HG02678 (cell line): ENCODE data around the gene SPINT2.
"Not testable (repeated sequence)": the region's sequence is repeated elsewhere in the genome, so short reads cannot be mapped to it uniquely, and the experiment has no call there.

Source experiments
- ATAC-seq: cut with Tn5 transposase; IDR thresholded peaks from one replicate; pipeline ENCODE4 v1.9.1; 2021; ENCODE audit warnings: mild to moderate bottlenecking, moderate library complexity; ENCODE audit not compliant: unreplicated experiment

Gene SPINT2

DNA sequence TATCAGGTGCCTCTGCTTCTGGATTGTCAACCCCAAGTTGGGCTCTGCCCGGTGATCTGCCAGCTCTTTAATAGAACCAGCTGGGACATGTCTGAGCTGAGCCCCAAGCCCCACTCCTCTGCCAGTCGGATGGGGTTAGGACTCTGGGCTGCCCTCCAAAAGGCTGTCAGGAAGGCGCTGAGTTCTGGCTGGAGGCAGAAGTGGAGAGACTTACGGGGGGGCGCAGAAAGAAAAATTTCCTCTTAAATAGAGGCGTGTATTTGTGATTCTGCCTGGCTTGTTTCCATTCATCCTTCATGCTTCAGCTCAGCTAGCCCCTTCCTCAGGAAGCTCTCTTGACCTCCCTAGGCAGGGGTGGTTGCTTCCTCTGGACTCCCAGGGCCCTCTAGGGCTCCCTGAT lies 54.3 kb downstream of the SPINT2 start:
- no peak for ATAC-seq

DNA sequence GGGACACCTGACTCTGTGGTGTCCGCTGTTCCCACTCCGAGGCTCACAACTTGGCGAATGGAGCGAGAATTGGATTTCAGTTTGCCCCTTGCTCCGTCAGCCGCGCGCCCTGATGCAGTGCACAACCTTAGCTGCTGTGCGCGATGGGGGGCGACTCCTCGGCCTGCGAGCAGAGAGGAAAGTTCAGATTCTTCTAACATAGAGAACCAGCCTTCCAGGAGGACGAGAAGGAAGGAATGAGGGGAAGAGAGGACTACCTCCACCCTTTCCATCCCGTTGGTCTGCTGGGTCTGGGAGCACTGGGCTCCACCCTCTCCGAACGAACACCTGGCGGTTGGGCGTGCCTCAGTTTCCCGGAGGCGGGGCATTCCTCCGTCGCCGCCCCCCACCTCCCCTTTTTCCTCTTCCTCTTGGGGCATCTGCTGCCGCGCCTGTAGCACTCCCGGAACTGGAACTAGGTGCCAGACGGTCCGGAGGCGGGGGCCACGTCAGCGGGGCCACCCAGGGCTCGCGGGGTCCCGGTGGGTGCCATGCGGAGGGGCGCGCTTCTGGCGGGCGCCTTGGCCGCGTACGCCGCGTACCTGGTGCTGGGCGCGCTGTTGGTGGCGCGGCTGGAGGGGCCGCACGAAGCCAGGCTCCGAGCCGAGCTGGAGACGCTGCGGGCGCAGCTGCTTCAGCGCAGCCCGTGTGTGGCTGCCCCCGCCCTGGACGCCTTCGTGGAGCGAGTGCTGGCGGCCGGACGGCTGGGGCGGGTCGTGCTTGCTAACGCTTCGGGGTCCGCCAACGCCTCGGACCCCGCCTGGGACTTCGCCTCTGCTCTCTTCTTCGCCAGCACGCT lies 55.3 kb downstream of the SPINT2 start, which contains the start of gene KCNK6:
Gene KCNK6 (plus strand): TSS at position 425 of the 838 bp plus-strand sequence. CDS start 106 bp downstream, at position 531.
- ATAC-seq, result no peak

GRCh38 chr19:38320969-38321339 lies 56.6 kb downstream of the SPINT2 start:
- ATAC-seq, result no peak

DNA sequence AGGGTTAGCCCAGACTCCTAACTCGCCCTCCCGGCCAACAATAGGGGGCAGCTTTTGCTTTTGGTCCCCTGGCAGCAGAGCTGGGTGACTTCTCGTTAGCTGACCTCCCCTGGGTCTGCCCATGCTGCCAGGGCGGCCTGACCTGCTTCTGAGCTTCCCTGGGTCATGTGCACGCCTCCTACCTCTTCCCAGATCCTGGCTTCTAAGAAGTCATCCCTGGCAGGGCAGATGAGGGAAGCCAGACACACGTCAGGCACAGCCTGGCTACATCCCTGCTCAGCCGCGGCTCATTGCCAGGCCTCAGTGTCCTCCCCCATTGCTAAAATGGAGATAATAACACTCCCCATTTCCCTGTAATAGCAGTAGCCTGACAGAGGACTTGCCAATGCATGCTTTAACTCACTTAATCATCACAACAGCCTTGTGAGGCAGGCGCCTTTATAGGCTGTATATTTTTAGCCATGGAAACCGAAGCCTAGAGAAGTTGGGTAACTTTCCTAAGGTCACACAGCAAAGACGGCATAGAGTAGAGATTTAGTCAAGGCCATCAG lies 57.3 kb downstream of the SPINT2 start:
- ATAC-seq, result no peak

GRCh38 chr19:38323291-38323690 lies 58.9 kb downstream of the SPINT2 start:
- ATAC-seq, result no peak

DNA sequence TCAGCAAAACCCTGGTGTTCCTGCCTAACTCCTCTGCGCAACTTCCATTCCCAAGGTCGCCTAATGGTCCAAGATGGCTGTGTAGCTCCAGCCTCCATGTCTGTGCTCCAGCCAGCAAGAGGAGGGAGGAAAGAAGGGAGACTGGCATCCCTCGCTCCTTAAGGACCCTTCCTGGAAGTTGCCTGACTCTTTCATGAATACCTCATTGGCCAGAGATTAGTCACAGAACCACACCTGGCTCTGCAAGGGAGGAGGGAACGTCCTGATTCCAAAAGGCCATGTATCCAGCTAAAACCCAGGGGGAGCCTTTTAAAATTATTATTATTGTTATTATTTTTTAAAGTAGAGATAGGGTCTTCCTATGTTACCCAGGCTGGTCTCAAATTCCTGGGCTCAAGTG lies 60.1 kb downstream of the SPINT2 start:
- no peak for ATAC-seq

GRCh38 chr19:38326591-38326990 lies 62.2 kb downstream of the SPINT2 start:
- no peak for ATAC-seq

GRCh38 chr19:38329651-38330050 lies 65.3 kb downstream of the SPINT2 start:
- no peak for ATAC-seq

DNA sequence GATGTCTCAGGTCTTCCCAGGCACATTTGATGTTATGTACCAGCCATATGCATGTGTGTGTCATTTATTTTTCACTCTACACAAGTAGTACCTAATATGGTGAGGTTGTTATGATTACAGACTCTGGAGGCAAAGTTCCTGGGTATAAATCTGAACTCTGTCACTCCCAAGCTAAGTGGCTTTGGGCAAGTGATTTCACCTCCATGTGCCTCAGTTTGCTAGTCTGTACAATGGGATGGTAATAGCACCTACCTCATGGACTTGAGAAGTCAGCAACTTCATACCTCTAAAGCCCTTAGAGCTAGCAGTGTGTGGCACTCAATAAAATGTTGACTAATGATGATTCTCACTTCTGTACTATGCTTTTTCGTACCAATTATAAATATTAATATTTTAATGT lies 67.4 kb downstream of the SPINT2 start:
- no peak for ATAC-seq

DNA sequence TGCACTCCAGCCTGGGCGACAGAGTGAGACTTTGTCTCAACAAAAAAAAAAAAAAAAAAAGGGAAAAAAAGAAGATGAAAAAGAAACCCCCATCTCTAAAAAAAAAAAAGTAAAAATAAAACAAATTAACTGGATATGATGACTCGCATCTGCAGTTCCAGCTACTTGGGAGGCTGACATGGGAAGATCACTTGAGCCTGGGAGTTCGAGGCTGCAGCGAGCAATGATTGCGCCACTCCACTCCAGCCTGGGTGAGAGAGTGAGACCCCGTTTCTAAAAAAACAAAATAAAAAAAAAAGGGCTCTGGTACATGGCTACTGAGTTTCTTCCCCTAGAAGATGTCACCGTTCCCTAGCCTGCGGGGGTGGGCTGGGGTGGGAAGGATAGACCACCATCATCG lies 68.9 kb downstream of the SPINT2 start:
- no peak for ATAC-seq

DNA sequence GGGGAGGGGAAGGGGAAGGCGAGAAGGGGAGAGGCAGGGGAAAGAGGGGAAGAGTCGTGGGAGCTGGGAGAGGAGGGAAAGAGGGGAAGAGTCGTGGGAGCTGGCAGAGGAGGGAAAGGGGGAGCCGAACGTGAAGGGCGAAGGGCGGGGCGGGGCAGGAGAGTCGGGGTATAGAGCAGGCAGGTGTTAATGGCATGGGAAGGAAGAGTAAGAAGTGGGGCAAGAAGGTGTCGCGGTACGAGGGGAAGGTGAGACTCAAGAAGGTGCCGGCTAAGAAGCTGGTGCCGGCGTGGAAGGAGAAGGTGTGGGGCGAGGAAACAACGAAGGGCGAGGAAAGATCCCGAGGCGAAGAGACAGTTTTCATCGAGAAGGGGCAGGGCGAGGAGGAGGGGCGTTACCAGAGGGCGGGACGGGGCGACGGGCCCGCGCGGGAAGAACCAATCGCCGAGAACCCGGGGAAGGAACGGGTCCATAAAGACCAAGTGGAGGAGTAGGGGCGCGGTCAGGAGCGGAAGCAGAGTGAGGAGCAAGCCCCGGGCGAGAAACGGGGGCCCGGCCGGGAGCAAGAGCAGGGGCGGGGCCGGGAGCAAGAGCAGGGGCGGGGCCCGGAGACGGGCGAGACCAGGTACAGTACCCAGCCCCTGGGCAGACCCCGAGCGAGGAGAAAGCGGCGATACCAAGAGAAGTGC lies 71.7 kb downstream of the SPINT2 start:
- peak; percentile 68 for ATAC-seq

DNA sequence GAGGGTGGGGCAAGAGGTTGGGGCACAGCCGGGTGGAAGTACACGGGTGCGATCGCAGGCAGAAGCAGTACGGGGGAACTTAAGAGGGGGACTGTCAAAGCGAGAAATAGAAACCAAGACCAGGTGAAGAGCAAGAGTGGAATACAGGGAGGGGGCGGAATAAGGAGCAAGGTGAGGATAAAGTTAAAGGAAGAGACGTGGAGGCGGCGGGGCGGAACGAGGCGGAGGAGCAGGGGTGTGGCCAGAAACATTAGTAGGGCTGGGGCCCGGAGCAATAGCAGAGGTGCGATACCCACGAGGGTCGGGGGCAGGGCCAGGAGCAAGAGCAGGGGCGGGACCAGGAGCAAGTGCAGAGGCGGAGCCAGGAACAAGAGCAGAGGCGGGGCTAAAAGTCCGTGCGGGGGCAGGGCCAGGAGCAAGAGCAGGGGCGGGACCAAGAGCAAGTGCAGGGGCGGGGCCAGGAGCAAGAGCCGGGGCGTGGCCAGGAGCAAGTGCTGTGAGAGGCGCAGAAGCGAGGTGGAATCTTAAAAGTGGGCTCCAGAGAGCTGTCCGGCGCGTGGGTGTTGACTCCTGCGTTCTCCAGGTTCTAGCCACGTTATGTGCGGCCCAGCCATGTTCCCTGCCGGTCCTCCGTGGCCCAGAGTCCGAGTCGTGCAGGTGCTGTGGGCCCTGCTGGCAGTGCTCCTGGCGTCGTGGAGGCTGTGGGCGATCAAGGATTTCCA lies 72.4 kb downstream of the SPINT2 start:
- peak; percentile 50 for ATAC-seq

- ATAC-seq, result no peak
Measured at GRCh38 chr19:38337360-38337653, 72.9 kb downstream of the SPINT2 start.

GRCh38 chr19:38339011-38339410 lies 74.6 kb downstream of the SPINT2 start:
- ATAC-seq, result not testable (repeated sequence)

- no peak for ATAC-seq
Measured at GRCh38 chr19:38340927-38341326, 76.6 kb downstream of the SPINT2 start.
